Measurements from ENCODE around the gene SORBS1. TPM values are rescaled to one million over a fixed set of nuclear protein-coding genes. Genes with fewer than 3 reads are reported as not detected.

Gene SORBS1
- total and polyA plus RNA-seq, 8 donors, result 34.4 to 713 (median 168) TPM

- Histone ChIP-seq H3K4me3 (no peak overlapping the region), H3K27me3 (no peaks in the 10 kb centered on the region), H3K36me3 (peaks cover 0 to 4% (median 0%) of the 10 kb centered on the region in 4 donors), H3K27ac (peak overlapping the region in 4 of 5 donors; percentile 28 to 95 (median 51)), H3K4me1 (peaks cover 8 to 78% (median 36%) of the 10 kb centered on the region in 4 donors), H3K9me3 (no peaks in the 10 kb centered on the region)
- intact Hi-C loops (cut with DNase I; ENCODE audit: low total_unique reads), result no loop called here
- no peak for DNase-seq
- TF ChIP-seq, protein P1, sequence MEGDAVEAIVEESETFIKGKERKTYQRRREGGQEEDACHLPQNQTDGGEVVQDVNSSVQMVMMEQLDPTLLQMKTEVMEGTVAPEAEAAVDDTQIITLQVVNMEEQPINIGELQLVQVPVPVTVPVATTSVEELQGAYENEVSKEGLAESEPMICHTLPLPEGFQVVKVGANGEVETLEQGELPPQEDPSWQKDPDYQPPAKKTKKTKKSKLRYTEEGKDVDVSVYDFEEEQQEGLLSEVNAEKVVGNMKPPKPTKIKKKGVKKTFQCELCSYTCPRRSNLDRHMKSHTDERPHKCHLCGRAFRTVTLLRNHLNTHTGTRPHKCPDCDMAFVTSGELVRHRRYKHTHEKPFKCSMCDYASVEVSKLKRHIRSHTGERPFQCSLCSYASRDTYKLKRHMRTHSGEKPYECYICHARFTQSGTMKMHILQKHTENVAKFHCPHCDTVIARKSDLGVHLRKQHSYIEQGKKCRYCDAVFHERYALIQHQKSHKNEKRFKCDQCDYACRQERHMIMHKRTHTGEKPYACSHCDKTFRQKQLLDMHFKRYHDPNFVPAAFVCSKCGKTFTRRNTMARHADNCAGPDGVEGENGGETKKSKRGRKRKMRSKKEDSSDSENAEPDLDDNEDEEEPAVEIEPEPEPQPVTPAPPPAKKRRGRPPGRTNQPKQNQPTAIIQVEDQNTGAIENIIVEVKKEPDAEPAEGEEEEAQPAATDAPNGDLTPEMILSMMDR (IDR thresholded peaks at IDR 0.05), result no peak
- TF ChIP-seq POLR2AphosphoS5 (IDR thresholded peaks at IDR 0.05) (no peak), EP300 (IDR thresholded peaks at IDR 0.05) (no peak), POLR2A (IDR thresholded peaks at IDR 0.05) (no peak)
- WGBS, 5 donors, result 73 to 79% (median 75%) methylated on average over 2 of the region's 2 CpGs
Observed at GRCh38 chr10:95458014-95458413, 103.2 kb downstream of the SORBS1 start.

GRCh38 chr10:95457319-95457886 is 103.8 kb downstream of the SORBS1 start:
- Histone ChIP-seq H3K27me3 (no peaks in the 10 kb centered on the region), H3K4me1 (peaks cover 4 to 77% (median 34%) of the 10 kb centered on the region in 4 donors), H3K27ac (peak overlapping the region in 4 of 5 donors; percentile 28 to 95 (median 51)), H3K36me3 (peaks cover 0 to 4% (median 0%) of the 10 kb centered on the region in 4 donors), H3K4me3 (no peak overlapping the region), H3K9me3 (no peaks in the 10 kb centered on the region)
- no peak for DNase-seq
- TF ChIP-seq EP300 (IDR thresholded peaks at IDR 0.05) (no peak), POLR2A (IDR thresholded peaks at IDR 0.05) (no peak), POLR2AphosphoS5 (IDR thresholded peaks at IDR 0.05) (no peak)
- TF ChIP-seq, protein P1 (IDR thresholded peaks at IDR 0.05), result no peak
- intact Hi-C loops (cut with DNase I; ENCODE audit: low total_unique reads), result no loop called here
- 58 to 70% (median 62%) methylated on average over 5 of the region's 5 CpGs for WGBS, 5 donors

- Histone ChIP-seq H3K4me1 (peaks cover 4 to 71% (median 36%) of the 10 kb centered on the region in 4 donors), H3K4me3 (no peak overlapping the region), H3K27me3 (no peaks in the 10 kb centered on the region), H3K36me3 (peaks cover 0 to 4% (median 0%) of the 10 kb centered on the region in 4 donors), H3K27ac (peak overlapping the region in 4 of 5 donors; percentile 28 to 95 (median 51)), H3K9me3 (no peaks in the 10 kb centered on the region)
- DNase-seq, result no peak
- intact Hi-C loops (cut with DNase I; ENCODE audit: low total_unique reads), result no loop called here
- TF ChIP-seq POLR2A (IDR thresholded peaks at IDR 0.05) (no peak), POLR2AphosphoS5 (IDR thresholded peaks at IDR 0.05) (no peak), EP300 (IDR thresholded peaks at IDR 0.05) (no peak)
- TF ChIP-seq, protein P1 (IDR thresholded peaks at IDR 0.05), result no peak
- WGBS, 5 donors, result 61 to 88% (median 81%) methylated on average over 2 of the region's 2 CpGs
Observed at GRCh38 chr10:95456516-95456915, 104.7 kb downstream of the SORBS1 start.

GRCh38 chr10:95454940-95455339 is 106.2 kb downstream of the SORBS1 start:
- Histone ChIP-seq H3K9me3 (no peaks in the 10 kb centered on the region), H3K36me3 (peaks cover 0 to 4% (median 0%) of the 10 kb centered on the region in 4 donors), H3K27me3 (no peaks in the 10 kb centered on the region), H3K4me3 (no peak overlapping the region), H3K4me1 (peaks cover 4 to 73% (median 37%) of the 10 kb centered on the region in 4 donors), H3K27ac (peak overlapping the region in 3 of 5 donors; percentile 20 to 95 (median 52))
- TF ChIP-seq POLR2AphosphoS5 (IDR thresholded peaks at IDR 0.05) (no peak), EP300 (IDR thresholded peaks at IDR 0.05) (no peak), POLR2A (IDR thresholded peaks at IDR 0.05) (no peak)
- TF ChIP-seq, protein P1 (IDR thresholded peaks at IDR 0.05), result no peak
- WGBS, 5 donors, result 75 to 86% (median 80%) methylated on average over 4 of the region's 4 CpGs
- no peak for DNase-seq
- intact Hi-C loops (cut with DNase I; ENCODE audit: low total_unique reads), result no loop called here
